SK-N-SH treated with all-trans-retinoic acid at 6 μM for 48 hours (cell line): ENCODE results near the gene NUMB.
"Not testable (repeated sequence)": the region's sequence is repeated elsewhere in the genome, so short reads cannot be mapped to it uniquely, and the experiment has no call there.

Experiments used
- ATAC-seq: fragments of 200-7000 bp; cut with Tn5 transposase; 3 replicates; pipeline ENCODE4 v1.9.1; 2020; ENCODE audit warnings: mild to moderate bottlenecking, moderate library complexity
- ARNTL ChIP-seq: fragments of 450-650 bp; formaldehyde crosslinking; IDR thresholded peaks from 2 replicates; pipeline ENCODE4 v1.5.0; 2020; ENCODE audit warnings: low read depth, mild to moderate bottlenecking, moderate library complexity, borderline replicate concordance
- BACH2 ChIP-seq: fragments of 250-450 bp; sonication (Bioruptor Pico); IDR thresholded peaks from 2 replicates; pipeline ENCODE4 v1.9.0; 2021; ENCODE audit warnings: mild to moderate bottlenecking, borderline replicate concordance
- CSDC2 ChIP-seq: fragments of 250-450 bp; sonication (Bioruptor Pico); IDR thresholded peaks from 2 replicates; pipeline ENCODE4 v1.5.0; 2020; ENCODE audit warnings: mild to moderate bottlenecking, moderate library complexity
- ESRRG ChIP-seq: fragments of 250-450 bp; sonication (Bioruptor Pico); IDR thresholded peaks from 2 replicates; pipeline ENCODE4 v1.6.1; 2021; ENCODE audit warnings: mild to moderate bottlenecking
- GLIS3 ChIP-seq: fragments of 250-450 bp; sonication (Bioruptor Pico); IDR thresholded peaks from 2 replicates; pipeline ENCODE4 v1.5.0; 2020; ENCODE audit warnings: mild to moderate bottlenecking, moderate library complexity
- ISL1 ChIP-seq: fragments of 250-450 bp; sonication (Bioruptor Pico); IDR thresholded peaks from 2 replicates; pipeline ENCODE4 v2.1.2; 2022; ENCODE audit warnings: mild to moderate bottlenecking, moderate library complexity
- OSR1 ChIP-seq: fragments of 250-450 bp; sonication (Bioruptor Pico); IDR thresholded peaks from 2 replicates; pipeline ENCODE4 v1.8.0; 2022; ENCODE audit warnings: moderate library complexity, mild to moderate bottlenecking, inconsistent platforms
- POU6F1 ChIP-seq: fragments of 250-450 bp; sonication (Bioruptor Pico); IDR thresholded peaks from 2 replicates; pipeline ENCODE4 v1.8.0; 2021; ENCODE audit warnings: low read depth, mild to moderate bottlenecking, moderate library complexity, borderline replicate concordance
- PPARA ChIP-seq: fragments of 250-450 bp; sonication (Bioruptor Pico); IDR thresholded peaks from 2 replicates; pipeline ENCODE4 v1.5.0; 2020; ENCODE audit warnings: mild to moderate bottlenecking, borderline replicate concordance
- RARB ChIP-seq: fragments of 250-450 bp; sonication (Bioruptor Pico); IDR thresholded peaks from 2 replicates; pipeline ENCODE4 v1.8.0; 2021; ENCODE audit warnings: mild to moderate bottlenecking, moderate library complexity
- SNAI2 ChIP-seq: fragments of 250-450 bp; sonication (Bioruptor Pico); IDR thresholded peaks from 2 replicates; pipeline ENCODE4 v1.5.0; 2020; ENCODE audit warnings: mild to moderate bottlenecking, moderate library complexity
- TCF4 ChIP-seq: fragments of 250-450 bp; sonication (Bioruptor Pico); IDR thresholded peaks from 2 replicates; pipeline ENCODE4 v1.8.0; 2021; ENCODE audit warnings: mild to moderate bottlenecking, moderate library complexity, borderline replicate concordance
- TOX ChIP-seq: fragments of 250-450 bp; sonication (Bioruptor Pico); IDR thresholded peaks from 2 replicates; pipeline ENCODE4 v1.8.0; 2021; ENCODE audit warnings: mild to moderate bottlenecking, moderate library complexity, borderline replicate concordance
- ZC3H10 ChIP-seq: fragments of 250-450 bp; sonication (Bioruptor Pico); IDR thresholded peaks from 2 replicates; pipeline ENCODE4 v1.5.1; 2021; ENCODE audit warnings: mild to moderate bottlenecking, moderate library complexity
- ZFP3 ChIP-seq: fragments of 250-450 bp; sonication (Bioruptor Pico); IDR thresholded peaks from 2 replicates; pipeline ENCODE4 v1.5.0; 2020; ENCODE audit warnings: mild to moderate bottlenecking, moderate library complexity
- ZFP30 ChIP-seq: fragments of 450-650 bp; formaldehyde crosslinking; IDR thresholded peaks from 2 replicates; pipeline ENCODE4 v1.5.0; 2022; ENCODE audit warnings: mild to moderate bottlenecking, moderate library complexity
- ZNF565 ChIP-seq: fragments of 450-650 bp; formaldehyde crosslinking; conservative IDR thresholded peaks from 2 replicates; pipeline ENCODE4 v1.5.0; 2020; ENCODE audit warnings: low read depth, mild to moderate bottlenecking, moderate library complexity
- ZNF70 ChIP-seq: fragments of 450-650 bp; formaldehyde crosslinking; IDR thresholded peaks from 2 replicates; pipeline ENCODE4 v1.5.0; 2020; ENCODE audit warnings: mild to moderate bottlenecking, moderate library complexity
- ZNF8 ChIP-seq: fragments of 450-650 bp; formaldehyde crosslinking; IDR thresholded peaks from 2 replicates; pipeline ENCODE4 v1.5.0; 2020; ENCODE audit warnings: mild to moderate bottlenecking, moderate library complexity
- TF ChIP-seq, protein P1 (sequence below): fragments of 250-450 bp; sonication (Bioruptor Pico); IDR thresholded peaks from 2 replicates; pipeline ENCODE4 v1.5.1; 2020; ENCODE audit warnings: low read depth, mild to moderate bottlenecking, moderate library complexity
- TF ChIP-seq, protein P2 (sequence below): fragments of 250-450 bp; sonication (Bioruptor Pico); IDR thresholded peaks from 2 replicates; pipeline ENCODE4 v1.8.0; 2020; ENCODE audit warnings: mild to moderate bottlenecking, moderate library complexity, borderline replicate concordance

Gene NUMB

DNA sequence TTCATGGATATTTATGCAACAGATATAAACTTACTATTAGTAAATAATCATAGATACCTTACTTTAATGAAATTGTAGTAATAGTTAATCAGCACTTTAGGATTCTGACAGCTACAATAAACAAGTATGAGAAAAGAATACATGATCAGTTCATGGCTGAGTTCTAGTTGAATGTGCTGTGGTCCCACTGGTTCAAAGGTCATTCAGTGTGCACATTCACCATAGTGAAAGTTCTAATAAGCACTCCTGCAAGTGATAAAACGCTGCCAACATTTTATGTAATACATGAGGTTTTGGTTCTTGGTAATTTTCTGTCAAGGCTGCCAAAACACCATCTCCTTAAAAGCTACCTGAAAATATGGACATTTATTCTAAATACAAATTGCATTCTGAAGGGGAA lies 92.6 kb downstream of the NUMB start:
- no peak for ATAC-seq
- TF ChIP-seq OSR1 (no peak), TCF4 (CRISPR knock-in tag) (no peak), RARB (CRISPR knock-in tag) (no peak), TOX (CRISPR knock-in tag) (no peak), ZNF8 (CRISPR knock-in tag) (no peak), PPARA (CRISPR knock-in tag) (no peak), CSDC2 (CRISPR knock-in tag) (no peak), ZNF565 (no peak)

DNA sequence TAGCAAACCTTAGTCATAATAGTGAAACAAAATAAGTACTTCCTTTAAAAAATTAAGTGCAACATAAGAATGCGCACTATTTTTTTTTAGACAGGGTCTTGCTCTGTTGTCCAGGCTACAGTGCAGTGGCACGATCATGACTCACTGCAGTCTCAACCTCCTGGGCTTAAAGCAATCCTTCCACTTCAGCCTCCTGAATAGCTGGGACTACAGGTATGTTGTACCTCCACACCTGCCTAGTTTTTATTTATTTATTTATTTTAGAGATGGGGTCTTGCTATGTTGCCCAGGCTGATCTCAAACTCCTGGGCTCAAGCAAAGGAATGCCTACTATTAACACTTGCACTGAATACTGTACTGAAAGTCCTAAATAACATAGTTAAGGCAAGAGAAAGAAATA lies 93.8 kb downstream of the NUMB start:
- ATAC-seq = no peak
- TF ChIP-seq GLIS3 (CRISPR knock-in tag) (no peak), BACH2 (CRISPR knock-in tag) (no peak), SNAI2 (no peak), ISL1 (CRISPR knock-in tag) (no peak), ESRRG (CRISPR knock-in tag) (no peak), ZFP30 (no peak), CSDC2 (CRISPR knock-in tag) (no peak), TCF4 (CRISPR knock-in tag) (no peak), ZNF565 (no peak), ZFP3 (CRISPR knock-in tag) (no peak), PPARA (CRISPR knock-in tag) (no peak), ZC3H10 (CRISPR knock-in tag) (no peak), POU6F1 (CRISPR knock-in tag) (no peak), ARNTL (CRISPR knock-in tag) (no peak), ZNF70 (CRISPR knock-in tag) (no peak)
- TF ChIP-seq, protein P1, sequence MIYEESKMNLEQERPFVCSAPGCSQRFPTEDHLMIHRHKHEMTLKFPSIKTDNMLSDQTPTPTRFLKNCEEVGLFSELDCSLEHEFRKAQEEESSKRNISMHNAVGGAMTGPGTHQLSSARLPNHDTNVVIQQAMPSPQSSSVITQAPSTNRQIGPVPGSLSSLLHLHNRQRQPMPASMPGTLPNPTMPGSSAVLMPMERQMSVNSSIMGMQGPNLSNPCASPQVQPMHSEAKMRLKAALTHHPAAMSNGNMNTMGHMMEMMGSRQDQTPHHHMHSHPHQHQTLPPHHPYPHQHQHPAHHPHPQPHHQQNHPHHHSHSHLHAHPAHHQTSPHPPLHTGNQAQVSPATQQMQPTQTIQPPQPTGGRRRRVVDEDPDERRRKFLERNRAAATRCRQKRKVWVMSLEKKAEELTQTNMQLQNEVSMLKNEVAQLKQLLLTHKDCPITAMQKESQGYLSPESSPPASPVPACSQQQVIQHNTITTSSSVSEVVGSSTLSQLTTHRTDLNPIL = no peak

DNA sequence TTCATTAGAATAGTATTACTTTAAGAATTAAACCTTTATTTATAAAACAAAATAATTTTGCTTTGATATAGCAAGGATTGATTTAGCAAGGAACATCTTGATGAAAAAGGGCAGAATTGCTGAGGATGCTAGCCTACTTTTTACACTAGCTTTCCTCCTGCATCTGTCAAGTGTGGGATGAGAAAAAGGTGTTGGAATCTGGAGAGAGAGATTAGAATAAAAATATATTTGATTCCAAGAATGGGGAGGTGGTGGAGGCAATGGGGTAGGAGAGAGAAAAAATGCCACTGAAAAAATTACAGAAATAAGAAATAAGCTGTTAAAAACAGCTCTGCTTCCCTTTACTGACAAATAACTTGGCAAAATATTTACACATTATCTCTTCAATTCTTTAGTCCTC lies 98.9 kb downstream of the NUMB start:
- ATAC-seq = no peak
- TF ChIP-seq TCF4 (CRISPR knock-in tag) = no peak
- no peak for TF ChIP-seq ZFP3 (CRISPR knock-in tag)
- TF ChIP-seq ARNTL (CRISPR knock-in tag) = no peak
- TF ChIP-seq ZNF8 (CRISPR knock-in tag) = no peak
- no peak for TF ChIP-seq ZFP30
- TF ChIP-seq, protein P1 = no peak
- TF ChIP-seq, all 23 proteins: peak for 0

GRCh38 chr14:73358187-73358586 lies 100.2 kb downstream of the NUMB start:
- TF ChIP-seq TCF4 (CRISPR knock-in tag) = no peak
- TF ChIP-seq, protein P2, sequence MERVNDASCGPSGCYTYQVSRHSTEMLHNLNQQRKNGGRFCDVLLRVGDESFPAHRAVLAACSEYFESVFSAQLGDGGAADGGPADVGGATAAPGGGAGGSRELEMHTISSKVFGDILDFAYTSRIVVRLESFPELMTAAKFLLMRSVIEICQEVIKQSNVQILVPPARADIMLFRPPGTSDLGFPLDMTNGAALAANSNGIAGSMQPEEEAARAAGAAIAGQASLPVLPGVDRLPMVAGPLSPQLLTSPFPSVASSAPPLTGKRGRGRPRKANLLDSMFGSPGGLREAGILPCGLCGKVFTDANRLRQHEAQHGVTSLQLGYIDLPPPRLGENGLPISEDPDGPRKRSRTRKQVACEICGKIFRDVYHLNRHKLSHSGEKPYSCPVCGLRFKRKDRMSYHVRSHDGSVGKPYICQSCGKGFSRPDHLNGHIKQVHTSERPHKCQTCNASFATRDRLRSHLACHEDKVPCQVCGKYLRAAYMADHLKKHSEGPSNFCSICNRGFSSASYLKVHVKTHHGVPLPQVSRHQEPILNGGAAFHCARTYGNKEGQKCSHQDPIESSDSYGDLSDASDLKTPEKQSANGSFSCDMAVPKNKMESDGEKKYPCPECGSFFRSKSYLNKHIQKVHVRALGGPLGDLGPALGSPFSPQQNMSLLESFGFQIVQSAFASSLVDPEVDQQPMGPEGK (CRISPR knock-in tag) = no peak
- no peak for TF ChIP-seq ZNF565
- no peak for TF ChIP-seq ZFP30
- TF ChIP-seq, all 23 proteins: peak for 0

GRCh38 chr14:73349091-73349490 lies 109.3 kb downstream of the NUMB start:
- not testable (repeated sequence) for ATAC-seq

More at GRCh38 chr14:73358187-73358586, 100.2 kb downstream of the NUMB start:
- ATAC-seq = no peak
